Parathyroid adenoma (tissue), 2 donors: ENCODE results near the gene CDH13.

Experiments used
- H2AFZ ChIP-seq: fragments of 300-600 bp; sonication (generic); one replicate; pipeline ENCODE4 v1.7.0; 2017; ENCODE audit warnings: antibody characterized with exemption, mild to moderate bottlenecking
- H3K27ac ChIP-seq: fragments of 300-600 bp; sonication (generic); one replicate; pipeline ENCODE4 v1.7.0; 2017
- H3K27me3 ChIP-seq: fragments of 300-600 bp; sonication (generic); one replicate; pipeline ENCODE4 v1.7.0; 2017; ENCODE audit warnings: low read length; ENCODE audit not compliant: control insufficient read depth, insufficient read depth
- H3K36me3 ChIP-seq: fragments of 300-600 bp; sonication (generic); one replicate; pipeline ENCODE4 v1.7.0; 2017; ENCODE audit warnings: low read length; ENCODE audit not compliant: control insufficient read depth, insufficient read depth
- H3K4me1 ChIP-seq: fragments of 300-600 bp; sonication (generic); one replicate; pipeline ENCODE4 v1.7.0; 2017; ENCODE audit warnings: control low read depth
- H3K4me2 ChIP-seq: fragments of 300-600 bp; sonication (generic); one replicate; pipeline ENCODE4 v1.7.0; 2017; ENCODE audit warnings: low read length
- H3K4me3 ChIP-seq: fragments of 300-600 bp; sonication (generic); one replicate; pipeline ENCODE4 v1.7.0; 2017; ENCODE audit warnings: low read depth, low read length
- H3K79me2 ChIP-seq: fragments of 300-600 bp; sonication (generic); one replicate; pipeline ENCODE4 v1.7.0; 2017; ENCODE audit warnings: control low read depth
- H3K9ac ChIP-seq: fragments of 300-600 bp; sonication (generic); one replicate; pipeline ENCODE4 v1.7.0; 2017; ENCODE audit warnings: mild to moderate bottlenecking
- H3K9me3 ChIP-seq: fragments of 300-600 bp; sonication (generic); one replicate; pipeline ENCODE4 v1.7.0; 2017; ENCODE audit warnings: low read length; ENCODE audit not compliant: control insufficient read depth
- TF ChIP-seq, protein P1 (sequence below): fragments of 300-600 bp; sonication (generic); IDR thresholded peaks from one replicate; pipeline ENCODE4 v1.7.0; 2017; ENCODE audit warnings: antibody characterized with exemption, mild to moderate bottlenecking
- donor health status: primary hyperparathyroidism.

Gene CDH13

DNA sequence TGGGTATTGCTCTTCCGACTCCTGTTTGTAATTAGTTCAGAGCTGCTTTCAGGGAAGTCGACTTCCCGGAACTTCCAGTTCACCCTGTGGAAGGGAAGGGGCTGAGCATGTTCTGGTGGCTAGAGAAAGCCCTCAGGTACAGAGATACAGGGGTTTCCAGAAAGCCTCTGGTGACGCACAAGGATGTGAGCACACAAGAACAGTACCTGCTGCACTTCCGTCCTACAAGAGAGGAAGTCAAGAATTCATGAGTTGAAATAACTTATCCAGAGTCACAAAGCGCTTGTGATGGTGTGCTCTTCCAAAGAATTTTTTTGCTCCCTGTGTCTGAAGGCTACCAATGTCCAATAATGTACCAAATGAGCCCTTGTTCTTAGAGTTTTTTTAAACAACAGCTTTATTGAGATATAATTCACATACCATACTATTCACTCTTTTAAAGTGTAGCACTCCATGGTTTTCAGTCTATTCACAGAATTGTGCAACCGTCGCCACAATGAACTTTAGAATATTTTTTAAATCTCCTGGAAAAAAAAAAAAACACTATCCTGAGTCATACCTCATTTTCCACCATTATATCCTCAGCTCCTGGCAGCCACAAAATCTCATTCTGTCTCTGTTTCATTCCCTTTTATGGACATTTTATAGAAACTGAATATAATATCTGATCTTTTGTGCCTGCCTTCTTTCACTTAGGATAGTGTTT, 327.6 kb downstream of the CDH13 start:
- no peak overlapping the region for H3K27ac ChIP-seq
- no peaks in the 10 kb centered on the region for H3K27me3 ChIP-seq
- H3K79me2 ChIP-seq, result no peaks in the 10 kb centered on the region
- no peak overlapping the region for H3K4me3 ChIP-seq
- TF ChIP-seq, protein P1, sequence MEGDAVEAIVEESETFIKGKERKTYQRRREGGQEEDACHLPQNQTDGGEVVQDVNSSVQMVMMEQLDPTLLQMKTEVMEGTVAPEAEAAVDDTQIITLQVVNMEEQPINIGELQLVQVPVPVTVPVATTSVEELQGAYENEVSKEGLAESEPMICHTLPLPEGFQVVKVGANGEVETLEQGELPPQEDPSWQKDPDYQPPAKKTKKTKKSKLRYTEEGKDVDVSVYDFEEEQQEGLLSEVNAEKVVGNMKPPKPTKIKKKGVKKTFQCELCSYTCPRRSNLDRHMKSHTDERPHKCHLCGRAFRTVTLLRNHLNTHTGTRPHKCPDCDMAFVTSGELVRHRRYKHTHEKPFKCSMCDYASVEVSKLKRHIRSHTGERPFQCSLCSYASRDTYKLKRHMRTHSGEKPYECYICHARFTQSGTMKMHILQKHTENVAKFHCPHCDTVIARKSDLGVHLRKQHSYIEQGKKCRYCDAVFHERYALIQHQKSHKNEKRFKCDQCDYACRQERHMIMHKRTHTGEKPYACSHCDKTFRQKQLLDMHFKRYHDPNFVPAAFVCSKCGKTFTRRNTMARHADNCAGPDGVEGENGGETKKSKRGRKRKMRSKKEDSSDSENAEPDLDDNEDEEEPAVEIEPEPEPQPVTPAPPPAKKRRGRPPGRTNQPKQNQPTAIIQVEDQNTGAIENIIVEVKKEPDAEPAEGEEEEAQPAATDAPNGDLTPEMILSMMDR, result no peak
- no peak overlapping the region for H2AFZ ChIP-seq
- H3K9me3 ChIP-seq, result no peaks in the 10 kb centered on the region
- no peaks in the 10 kb centered on the region for H3K4me1 ChIP-seq
- no peak overlapping the region for H3K9ac ChIP-seq
- no peak overlapping the region for H3K4me2 ChIP-seq
- H3K36me3 ChIP-seq, result no peaks in the 10 kb centered on the region

DNA sequence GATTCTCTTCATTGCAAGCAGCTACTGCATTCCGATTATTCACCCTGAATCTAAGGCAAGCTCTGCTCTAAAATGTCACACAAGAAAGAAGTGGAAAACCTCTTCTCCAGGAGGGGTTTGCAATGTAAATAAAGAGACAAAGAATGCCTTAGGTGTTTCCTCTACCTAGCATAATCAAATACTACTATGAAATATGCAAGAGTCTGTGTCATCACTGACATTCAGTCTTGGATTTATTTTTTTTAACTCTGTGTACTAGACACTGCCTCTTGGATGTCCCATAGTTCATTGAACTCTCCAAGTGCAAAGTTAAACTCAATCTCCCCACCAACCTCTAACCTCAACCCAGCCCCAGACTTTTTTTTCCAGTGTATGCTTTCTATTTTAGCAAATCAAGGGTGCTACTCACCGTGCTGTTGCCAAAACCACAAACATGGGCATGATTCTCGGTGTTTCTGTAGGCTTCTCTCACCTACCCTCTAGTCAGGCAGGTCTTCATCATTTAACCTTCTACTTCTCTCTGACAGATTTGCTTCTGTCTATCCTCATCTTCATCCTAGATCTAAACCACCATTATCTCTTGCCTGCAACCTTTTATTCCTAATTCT, 329.1 kb downstream of the CDH13 start:
- Histone ChIP-seq H2AFZ (no peak overlapping the region), H3K9ac (no peak overlapping the region), H3K27ac (no peak overlapping the region), H3K27me3 (no peaks in the 10 kb centered on the region), H3K4me1 (no peaks in the 10 kb centered on the region), H3K4me2 (no peak overlapping the region), H3K36me3 (no peaks in the 10 kb centered on the region), H3K9me3 (no peaks in the 10 kb centered on the region), H3K79me2 (no peaks in the 10 kb centered on the region), H3K4me3 (no peak overlapping the region)
- TF ChIP-seq, protein P1, result no peak

DNA sequence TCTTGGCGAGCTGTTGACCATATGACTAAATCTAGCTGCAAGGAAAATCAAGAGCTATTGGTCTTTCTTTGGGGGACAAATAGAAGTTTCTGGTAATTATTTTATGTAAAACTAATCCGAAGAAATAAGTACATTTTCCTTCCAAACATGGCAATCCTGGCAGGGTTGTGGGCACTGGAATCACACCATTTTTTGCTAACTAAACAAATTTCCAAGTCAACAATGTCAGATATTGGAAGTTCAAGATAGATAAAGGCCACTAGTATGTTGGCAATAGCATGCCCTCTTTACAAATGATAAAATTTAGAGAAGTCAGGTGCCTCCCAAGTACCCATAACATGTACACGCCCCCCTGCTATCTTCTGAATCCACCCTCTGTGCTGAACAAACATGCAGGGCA, 330.4 kb downstream of the CDH13 start:
- Histone ChIP-seq H2AFZ (no peak overlapping the region), H3K4me1 (no peaks in the 10 kb centered on the region), H3K27ac (no peak overlapping the region), H3K9ac (no peak overlapping the region), H3K4me2 (no peak overlapping the region), H3K9me3 (no peaks in the 10 kb centered on the region), H3K4me3 (no peak overlapping the region), H3K27me3 (no peaks in the 10 kb centered on the region), H3K36me3 (no peaks in the 10 kb centered on the region), H3K79me2 (no peaks in the 10 kb centered on the region)
- TF ChIP-seq, protein P1, result no peak

DNA sequence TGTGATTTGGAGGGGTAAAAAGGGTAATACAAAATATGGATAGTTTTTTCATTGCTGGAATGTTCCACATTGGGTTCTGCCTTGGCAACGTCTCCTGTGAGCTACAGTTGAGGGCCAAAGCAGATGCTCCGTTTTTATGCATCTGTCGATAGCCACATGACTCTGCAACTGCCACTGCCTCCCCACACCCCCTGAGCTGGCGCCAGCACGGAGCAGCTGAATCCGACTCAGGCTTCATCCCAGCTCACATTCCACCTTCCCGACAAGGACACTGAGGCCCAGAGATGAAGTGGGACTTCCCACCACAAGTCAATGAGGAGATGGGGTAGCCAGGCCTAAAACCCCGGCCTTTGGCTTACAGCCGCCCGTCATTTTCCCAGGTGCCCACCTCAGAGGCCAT, 334.1 kb downstream of the CDH13 start:
- no peak overlapping the region for H3K4me2 ChIP-seq
- no peaks in the 10 kb centered on the region for H3K79me2 ChIP-seq
- no peak overlapping the region for H3K9ac ChIP-seq
- no peaks in the 10 kb centered on the region for H3K36me3 ChIP-seq
- TF ChIP-seq, protein P1, result no peak
- no peaks in the 10 kb centered on the region for H3K27me3 ChIP-seq
- no peaks in the 10 kb centered on the region for H3K9me3 ChIP-seq
- H3K4me3 ChIP-seq, result no peak overlapping the region
- no peak overlapping the region for H3K27ac ChIP-seq
- H2AFZ ChIP-seq, result no peak overlapping the region
- no peaks in the 10 kb centered on the region for H3K4me1 ChIP-seq

DNA sequence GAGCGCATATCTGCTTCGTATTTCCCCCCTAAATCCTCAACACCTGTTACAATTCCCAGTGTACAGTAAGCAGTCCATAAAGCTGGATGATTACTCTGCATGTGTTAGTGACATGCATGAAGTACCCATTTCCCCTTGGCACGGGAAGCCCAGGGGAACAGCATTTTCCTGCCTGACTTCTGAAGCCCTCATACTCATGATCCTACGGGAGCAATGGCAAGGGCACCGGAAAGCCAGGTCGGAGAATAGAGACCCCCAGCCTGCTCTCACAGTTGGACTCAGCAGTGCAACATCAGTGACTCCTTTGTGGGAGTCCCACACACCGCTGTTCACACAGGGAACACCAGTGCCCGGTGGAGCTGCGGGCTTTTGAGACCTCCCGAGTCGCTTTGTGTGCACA, 336.9 kb downstream of the CDH13 start:
- no peaks in the 10 kb centered on the region for H3K79me2 ChIP-seq
- no peak overlapping the region for H3K27ac ChIP-seq
- H3K36me3 ChIP-seq, result no peaks in the 10 kb centered on the region
- TF ChIP-seq, protein P1, result no peak
- H3K4me2 ChIP-seq, result no peak overlapping the region
- no peak overlapping the region for H3K4me3 ChIP-seq
- no peaks in the 10 kb centered on the region for H3K9me3 ChIP-seq
- no peak overlapping the region for H2AFZ ChIP-seq
- no peaks in the 10 kb centered on the region for H3K27me3 ChIP-seq
- H3K4me1 ChIP-seq, result no peaks in the 10 kb centered on the region
- no peak overlapping the region for H3K9ac ChIP-seq
